Hepatic stellate cell (primary cell): ENCODE results near the gene NFIC.
"Not testable (repeated sequence)": the region's sequence is repeated elsewhere in the genome, so short reads cannot be mapped to it uniquely, and the experiment has no call there.

Experiments used
- DNase-seq: peaks from one replicate; pipeline ENCODE4 v3.0.0; 2011; ENCODE audit warnings: low spot score

NFIC gene

GRCh38 chr19:3336680-3337523, 29.5 kb upstream of the NFIC start:
- DNase-seq = peak; percentile 65

DNA sequence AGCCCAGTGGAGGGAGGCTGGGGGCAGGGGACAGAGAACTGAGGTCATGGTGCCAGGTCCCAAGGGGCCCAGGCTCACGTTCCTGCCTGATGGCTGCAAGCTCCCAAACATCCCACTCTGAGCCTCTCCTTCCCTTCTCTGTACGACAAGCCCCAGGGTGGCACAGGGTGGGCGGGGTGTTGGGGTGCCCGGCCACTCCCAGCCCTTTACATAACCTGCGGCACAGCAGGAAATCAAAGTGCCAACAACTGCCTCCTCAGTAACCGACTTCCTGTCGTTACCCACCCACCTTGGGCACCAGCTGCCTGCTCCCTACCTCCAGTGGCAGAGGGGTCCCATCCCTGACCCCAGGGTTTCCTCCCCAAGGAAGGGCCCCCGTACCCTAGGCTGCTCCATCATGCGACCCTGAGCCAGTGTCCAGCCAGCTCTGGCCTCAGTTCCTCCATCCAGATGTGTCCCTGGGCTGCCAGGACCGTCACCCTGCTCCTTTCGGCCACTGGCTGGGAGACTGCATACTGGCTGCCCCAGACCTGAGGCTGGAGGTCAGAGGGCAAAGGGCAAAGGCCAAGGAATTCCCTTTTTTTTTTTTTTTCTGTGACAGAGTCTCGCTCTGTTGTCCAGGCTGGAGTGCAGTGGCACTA, 27.7 kb upstream of the NFIC start:
- DNase-seq = peak; percentile 32

DNA sequence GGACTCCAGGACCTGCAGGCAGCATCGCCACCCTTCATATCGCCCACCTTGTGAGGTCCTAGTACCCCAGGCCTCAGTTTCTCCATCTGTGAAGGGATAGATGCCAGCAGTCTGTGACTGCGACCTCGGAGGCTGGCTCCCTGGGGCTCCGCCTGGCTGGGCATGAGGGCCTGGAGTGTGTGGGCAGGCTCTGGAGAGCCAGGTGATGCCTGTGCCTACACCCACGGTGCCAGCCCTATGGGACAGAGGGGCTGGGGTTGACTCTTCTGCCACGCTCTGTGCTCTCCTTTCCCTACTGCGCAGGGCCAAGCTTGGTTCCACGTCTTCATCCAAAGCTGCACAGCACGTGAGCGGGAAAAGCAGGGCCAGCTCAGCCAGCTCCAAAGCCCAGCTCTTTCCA, 26.0 kb upstream of the NFIC start:
- no peak for DNase-seq

- DNase-seq = no peak
These were observed 24.1 kb upstream of the NFIC start for GRCh38 chr19:3342246-3342645.

- DNase-seq = not testable (repeated sequence)
These were observed 23.4 kb upstream of the NFIC start for GRCh38 chr19:3342962-3343361.

- DNase-seq = peak; percentile 91
These were observed 22.5 kb upstream of the NFIC start for GRCh38 chr19:3343619-3344502.

DNA sequence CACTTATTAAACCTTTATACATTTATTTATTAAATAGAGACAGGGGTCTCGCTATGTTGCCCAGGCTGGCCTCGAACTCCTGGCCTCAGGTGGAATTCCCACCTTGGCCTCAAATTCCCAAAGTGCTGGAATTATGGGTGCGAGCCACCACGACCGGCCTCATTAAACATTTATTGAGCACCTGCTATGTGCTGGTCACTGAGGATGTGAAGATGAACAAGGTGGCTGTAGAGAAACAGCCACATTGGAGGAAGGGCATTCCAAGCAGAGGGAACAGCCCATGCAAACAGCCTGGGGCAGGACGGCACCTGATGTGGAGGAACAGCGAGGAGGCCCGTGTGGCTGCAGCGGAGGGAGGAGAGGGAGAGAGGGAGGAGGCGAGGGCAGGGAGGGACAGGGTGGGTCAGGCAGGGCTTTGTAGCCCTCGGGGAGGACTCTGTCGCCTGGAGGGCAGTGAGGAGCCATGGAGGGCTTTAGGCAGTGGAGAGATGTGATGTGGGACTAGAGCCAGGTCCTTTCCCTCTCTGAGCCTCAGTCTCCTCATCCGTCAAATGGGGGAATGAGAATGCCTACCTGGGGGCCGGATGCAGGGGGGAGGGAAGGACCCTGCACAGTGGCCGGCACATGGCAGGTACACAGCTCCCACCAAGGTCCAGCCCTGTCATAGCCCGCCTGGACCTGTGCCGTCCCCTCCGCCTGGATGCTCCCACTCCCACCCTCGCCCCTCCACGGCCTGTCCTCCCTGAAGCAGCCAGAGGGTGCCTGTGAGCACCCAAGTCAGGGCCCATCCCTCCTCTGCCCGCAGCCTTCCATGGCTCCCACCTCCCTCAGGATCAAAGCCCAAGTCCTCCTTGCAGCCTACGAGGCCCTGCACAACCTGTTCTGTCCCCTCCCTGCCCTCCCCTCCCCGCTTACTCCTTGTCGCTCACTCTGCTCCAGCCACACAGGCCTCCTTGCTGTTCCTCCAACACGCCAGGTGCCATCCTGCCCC, 21.5 kb upstream of the NFIC start:
- no peak for DNase-seq

DNA sequence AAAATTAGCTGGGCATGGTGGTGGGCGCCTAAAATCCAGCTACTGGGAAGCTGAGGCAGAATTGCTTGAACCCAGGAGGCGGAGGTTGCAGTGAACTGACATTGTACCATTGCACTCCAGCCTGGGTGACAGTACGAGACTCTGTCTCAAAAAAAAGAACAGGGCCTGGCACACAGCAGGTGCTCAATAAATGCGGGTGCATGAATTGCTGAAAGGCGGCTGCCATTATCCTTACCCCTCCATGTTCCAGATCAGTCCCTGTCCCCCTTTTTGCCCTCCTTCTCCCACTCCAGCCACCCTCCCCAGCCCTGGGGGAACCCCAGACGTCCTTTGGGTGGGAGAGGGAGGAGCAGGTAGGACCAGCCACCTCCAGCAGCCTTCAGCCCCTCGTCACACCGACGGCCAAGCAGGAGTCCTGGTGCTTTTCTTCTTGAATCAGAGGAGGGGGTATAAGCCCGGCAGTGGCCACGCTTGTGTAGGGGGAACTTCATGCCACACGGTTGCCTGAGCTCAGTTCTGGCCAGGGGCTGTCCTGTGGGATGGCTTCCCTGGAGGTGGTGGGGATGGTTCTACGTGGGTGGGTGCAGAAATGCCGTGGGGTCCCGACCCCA, 20.4 kb upstream of the NFIC start:
- no peak for DNase-seq

- DNase-seq = peak; percentile 77
These were observed 19.6 kb upstream of the NFIC start for GRCh38 chr19:3346677-3347353.

DNA sequence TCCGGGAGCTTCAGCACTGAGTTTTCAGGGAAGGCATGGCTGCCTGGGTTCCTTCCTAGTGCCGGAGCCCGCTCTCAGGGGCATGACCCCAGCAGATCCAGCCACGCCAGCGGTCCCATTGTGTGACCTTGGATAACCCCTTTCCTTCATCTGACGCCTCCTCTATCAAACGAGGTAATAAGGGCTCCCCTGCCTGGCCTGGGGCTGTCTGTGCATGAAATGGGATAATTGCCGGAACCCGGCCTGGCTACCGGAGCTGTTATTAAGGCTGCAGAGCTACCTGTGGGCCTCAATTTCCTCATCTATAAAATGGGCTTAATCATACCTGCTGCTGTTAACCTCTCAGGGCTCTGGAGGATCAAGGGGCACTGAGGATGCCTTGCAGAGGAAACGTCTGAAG, 18.3 kb upstream of the NFIC start:
- DNase-seq = no peak

DNA sequence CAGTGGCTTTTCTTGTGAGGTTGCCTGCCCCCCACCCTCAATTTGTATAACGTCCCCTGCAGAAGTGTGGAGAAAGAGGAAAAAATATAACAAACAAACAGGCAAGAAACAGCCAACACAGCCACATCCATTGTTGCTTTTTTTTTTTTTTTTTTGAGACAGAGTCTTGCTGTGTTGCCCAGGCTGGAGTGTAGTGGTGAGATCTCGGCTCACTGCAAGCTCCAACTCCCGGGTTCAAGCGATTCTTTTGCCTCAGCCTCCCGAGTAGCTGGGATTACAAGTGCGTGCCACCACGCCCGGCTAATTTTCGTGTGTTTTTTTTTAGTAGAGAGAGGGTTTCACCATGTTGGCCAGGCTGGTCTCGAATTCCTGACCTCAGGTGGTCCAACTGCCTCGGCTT, 17.9 kb upstream of the NFIC start:
- DNase-seq = not testable (repeated sequence)

DNA sequence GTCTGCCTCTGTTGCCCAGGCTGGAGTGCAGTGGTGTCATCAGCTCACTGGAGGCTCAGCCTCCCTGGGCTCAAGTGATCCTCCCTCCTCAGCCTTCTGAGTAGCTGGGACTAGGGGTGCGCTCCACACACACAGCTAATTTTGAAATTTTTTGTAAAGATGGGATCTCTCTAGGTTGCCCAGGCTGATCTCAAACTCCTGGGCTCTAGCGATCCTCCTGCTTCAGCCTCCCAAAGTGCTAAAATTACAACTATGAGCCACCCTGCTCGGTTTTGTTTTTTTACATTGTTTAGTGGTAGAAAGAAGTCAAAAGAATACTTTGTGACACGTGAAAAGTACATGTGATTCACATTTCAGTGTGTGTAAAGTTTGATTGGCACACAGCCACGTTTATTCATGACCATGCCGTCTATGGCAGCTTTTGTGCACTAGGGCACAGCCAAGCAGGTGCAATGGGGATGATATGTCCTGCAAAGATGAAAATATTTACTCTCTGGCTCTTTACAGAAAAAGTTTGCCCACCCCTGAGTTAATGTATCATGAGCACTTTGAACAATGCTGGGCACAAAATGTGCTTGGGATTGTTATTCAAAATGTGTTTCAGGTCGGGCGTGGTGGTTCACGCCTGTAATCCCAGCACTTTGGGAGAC, 16.2 kb upstream of the NFIC start:
- DNase-seq = no peak

- no peak for DNase-seq
These were observed 14.5 kb upstream of the NFIC start for GRCh38 chr19:3351702-3352447.

- DNase-seq = no peak
These were observed 12.9 kb upstream of the NFIC start for GRCh38 chr19:3353493-3353892.

DNA sequence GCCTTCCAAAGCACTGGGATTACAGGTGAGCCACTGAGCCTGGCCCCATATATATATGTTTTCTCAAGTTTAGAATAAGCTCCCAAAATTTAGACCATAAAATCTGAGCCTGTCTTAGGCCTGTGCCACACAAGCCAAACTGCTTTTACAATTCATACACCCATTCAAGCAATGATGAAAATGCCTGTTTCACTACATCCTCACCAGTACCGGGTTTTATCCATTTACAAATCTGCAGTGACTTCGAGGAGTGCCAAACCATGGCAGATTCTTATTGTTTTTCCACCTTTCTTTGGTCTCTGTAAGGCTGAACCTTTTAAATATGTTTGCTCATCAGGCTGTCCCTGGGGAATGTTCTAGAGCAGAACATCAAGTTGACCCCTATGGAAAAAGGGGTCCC, 9.6 kb upstream of the NFIC start:
- DNase-seq = no peak

DNA sequence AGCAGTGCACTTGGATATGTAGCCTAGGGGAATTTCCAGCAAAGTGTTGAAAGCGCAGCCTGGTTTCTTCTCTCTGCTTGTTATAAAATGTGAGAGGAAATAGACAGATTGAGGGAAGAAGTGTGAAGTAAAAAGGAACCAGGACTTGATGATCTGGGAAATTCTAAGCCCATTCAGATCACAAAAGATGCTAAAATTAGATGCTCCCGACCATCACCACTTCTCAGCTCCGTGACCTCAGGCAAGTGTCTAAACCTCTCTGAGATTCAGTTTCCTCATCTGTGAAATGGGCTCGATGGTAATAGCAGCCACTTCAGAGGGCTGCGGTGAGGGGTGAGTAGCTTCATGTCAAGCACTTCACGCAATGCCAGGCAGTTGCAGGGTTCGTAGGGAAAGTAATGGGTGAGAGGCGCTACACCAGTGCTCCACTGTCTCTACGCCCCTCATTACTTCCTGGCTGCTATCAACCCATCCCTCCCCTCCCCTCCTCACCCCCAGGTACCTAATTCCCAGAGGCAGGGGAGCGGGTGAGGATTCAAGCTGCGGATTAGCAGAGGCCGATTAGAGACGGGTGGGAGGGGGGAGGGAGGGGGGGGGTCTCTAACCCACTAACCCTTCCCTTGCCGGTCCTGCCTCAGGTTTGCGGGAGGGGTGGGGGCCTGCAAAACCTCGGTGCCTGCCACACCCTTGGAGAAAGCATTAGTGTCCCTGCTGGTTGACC, 9.0 kb upstream of the NFIC start:
- no peak for DNase-seq

GRCh38 chr19:3357992-3358688, 8.2 kb upstream of the NFIC start:
- no peak for DNase-seq

DNA sequence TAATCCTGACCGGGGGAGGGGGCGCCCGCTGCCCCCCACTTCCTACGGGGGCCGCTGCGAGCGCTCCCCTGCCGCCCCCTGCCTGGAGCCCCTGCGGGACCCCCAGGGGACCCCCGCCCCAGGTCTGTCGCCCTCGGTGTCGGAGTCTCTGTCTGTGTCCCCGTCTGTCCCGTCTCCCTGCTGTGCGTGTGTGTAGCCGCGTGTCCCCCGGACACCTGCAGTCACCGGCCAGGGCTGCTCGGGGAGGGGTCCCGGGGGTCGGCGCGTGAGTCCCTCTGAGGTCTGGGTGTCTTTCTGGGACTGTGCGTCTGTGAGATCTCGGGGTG, 7.7 kb upstream of the NFIC start:
- DNase-seq = no peak
